Activated T-cell treated with anti-CD3 and anti-CD28 coated beads for 4 hours (primary cell): ENCODE data around the gene ENTREP3.

Experiments
- DNase-seq: peaks from one replicate; pipeline ENCODE4 v3.0.0-alpha.2; 2020

ENTREP3 gene

GRCh38 chr1:155277902-155278688 is 22.8 kb upstream of the ENTREP3 start:
- peak; percentile 71 for DNase-seq

- DNase-seq = peak; percentile 90
These were observed 22.0 kb upstream of the ENTREP3 start, which contains the start of gene HCN3 for GRCh38 chr1:155277070-155277901. TSS of gene HCN3 (plus strand) at chr1:155277463. CDS start at chr1:155277591, 128 bp downstream.

GRCh38 chr1:155273343-155274245 is 18.3 kb upstream of the ENTREP3 start, which contains the start of gene CLK2:
TSS of gene CLK2 (minus strand) at chr1:155273504. CDS start at chr1:155270977, 2,527 bp downstream.
- DNase-seq = peak; percentile 93

DNA sequence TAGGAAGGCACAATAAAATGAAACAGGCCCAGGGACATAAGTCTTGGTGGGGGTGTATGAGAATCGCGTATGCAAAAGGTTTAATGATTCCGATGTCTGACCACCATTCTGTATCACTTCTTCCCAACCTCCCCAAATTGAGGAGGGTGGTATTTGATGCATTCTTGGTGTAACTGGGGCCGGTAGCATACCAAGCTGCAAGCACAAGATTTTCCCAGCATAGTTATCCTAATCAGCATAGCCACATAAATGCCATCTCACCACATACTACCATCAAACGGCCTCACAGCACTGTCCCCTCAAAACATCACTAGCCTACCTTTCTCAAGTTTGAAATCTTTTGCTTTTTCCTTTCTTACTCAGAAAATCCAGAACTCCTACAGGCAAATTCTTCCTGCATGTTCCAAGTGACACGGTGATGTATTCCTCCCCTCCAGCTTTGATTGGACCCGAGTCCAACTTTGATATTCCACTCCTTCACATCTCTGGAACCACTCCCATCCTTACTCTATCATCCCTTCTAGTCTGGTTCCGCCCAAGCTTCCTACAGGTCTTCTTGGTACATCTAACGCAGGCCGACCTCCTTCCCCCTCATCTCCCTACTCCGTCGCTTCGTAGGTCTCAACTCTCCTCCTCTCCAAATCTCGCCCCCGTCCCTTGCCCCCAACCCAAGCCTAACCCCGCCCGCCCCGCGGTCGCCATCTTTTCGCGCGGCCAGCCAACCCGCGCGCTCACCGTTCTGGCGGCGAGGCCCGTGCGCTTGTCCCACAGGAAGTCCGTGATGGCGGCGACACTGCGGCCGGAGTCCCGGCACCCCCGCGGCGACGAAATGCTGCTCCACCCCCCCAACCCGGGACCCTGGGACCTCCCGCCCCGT is 17.4 kb upstream of the ENTREP3 start:
- peak; percentile 29 for DNase-seq

GRCh38 chr1:155269381-155269780 is 14.1 kb upstream of the ENTREP3 start:
- no peak for DNase-seq

GRCh38 chr1:155268630-155269029 is 13.3 kb upstream of the ENTREP3 start:
- DNase-seq = no peak

- no peak for DNase-seq
These were observed 12.1 kb upstream of the ENTREP3 start for GRCh38 chr1:155267373-155267772.

DNA sequence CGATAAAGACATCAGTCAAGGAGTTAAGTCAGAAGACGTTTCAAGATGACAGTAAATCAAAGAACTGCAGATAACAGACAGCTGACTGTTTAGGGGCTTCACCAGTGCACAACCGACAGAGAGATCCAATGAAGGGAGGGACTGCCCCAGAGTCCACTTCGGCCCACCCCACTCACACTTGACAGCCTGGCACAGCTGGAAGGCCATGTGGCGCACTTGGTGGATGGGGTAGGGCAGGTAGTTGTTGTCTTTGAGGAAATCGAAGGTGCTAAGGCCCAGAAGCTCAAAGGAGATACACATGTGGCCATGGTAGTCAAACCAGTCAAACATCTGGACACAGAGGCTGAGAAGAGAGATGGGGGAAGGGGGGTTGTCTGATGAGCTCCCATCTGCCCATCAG is 11.3 kb upstream of the ENTREP3 start:
- DNase-seq = no peak

- DNase-seq = no peak
These were observed 7.8 kb upstream of the ENTREP3 start for GRCh38 chr1:155263067-155263466.

DNA sequence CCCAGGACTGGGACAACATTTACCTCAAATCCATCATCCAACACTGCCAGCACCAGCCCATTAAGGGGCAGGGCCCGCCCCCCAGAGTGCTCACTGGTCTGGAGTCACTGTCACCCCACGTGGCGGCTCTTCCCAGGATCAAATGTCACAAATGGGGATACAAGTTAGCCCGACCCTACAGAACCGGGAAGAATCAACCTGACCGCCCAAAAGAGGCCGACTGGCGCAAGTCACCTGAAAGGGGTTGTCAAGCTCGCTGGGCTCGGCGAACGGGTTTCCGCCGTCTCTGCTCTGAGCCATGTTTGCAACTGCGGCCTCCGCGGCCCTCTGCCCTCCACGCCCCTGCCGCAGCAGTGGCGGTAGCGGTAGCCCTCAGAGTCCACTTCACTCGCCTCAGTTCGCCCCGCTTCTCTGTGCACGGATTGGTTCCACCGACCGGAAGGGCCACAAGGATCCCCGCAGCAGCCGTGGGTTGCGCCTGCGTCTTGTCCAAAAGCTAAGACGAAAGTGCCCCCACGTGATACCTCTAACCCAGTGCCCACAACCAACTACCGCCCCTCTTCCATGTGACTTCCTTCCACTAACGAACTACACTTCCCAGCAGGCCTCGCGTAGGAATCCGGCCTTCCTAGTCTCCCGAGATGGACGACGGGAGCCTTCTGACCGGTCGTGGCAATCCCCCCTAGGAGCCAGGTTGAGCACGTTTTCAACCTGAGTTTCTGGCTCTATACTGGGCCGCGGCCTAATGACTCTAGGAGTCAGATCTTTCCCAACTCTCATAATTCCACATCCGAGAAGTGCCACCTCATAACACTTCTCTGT is 6.8 kb upstream of the ENTREP3 start, which contains the start of gene SCAMP3:
SCAMP3 (minus strand) TSS at position 509 of the 822 bp plus-strand sequence; CDS start at position 300, 209 bp downstream.
- DNase-seq = peak; percentile 78

DNA sequence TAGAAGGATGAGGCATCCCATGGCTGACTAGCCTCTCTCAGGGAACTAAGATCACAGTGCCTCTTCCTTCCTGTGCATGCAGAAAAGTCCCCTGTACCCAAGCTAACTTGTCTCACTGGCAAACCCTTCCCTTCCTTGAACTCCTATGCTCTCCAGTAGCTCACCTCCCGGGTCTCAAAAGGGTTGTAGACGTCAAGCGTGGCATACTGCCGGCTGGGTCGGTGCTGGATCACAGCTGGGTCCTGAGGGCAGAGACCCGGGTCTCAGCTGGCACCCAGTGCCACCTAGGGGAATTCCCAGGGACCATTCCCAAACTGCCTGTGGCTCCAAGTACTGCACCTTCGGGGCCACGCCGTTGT is 6.2 kb upstream of the ENTREP3 start:
- no peak for DNase-seq

DNA sequence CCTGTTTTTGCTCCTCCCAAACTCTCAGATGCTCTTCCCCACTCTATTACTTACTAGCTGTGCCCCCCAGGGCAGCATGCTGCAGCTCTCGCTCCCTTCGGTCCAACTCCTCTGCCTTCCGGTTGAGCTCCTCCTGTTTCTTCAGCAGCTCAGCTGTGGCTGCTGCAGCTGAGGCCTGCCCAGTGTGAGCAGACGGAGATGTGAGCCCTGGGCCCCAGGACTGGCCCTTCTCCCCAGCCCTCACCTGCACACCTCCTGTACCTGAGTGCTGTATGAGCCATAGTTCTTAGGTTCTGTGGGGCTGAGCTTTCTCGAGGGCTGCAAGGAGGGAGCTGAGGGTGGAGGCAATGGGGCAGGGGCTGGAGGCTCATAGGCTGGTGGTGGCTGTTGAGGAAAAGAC is 5.0 kb upstream of the ENTREP3 start:
- DNase-seq = no peak

DNA sequence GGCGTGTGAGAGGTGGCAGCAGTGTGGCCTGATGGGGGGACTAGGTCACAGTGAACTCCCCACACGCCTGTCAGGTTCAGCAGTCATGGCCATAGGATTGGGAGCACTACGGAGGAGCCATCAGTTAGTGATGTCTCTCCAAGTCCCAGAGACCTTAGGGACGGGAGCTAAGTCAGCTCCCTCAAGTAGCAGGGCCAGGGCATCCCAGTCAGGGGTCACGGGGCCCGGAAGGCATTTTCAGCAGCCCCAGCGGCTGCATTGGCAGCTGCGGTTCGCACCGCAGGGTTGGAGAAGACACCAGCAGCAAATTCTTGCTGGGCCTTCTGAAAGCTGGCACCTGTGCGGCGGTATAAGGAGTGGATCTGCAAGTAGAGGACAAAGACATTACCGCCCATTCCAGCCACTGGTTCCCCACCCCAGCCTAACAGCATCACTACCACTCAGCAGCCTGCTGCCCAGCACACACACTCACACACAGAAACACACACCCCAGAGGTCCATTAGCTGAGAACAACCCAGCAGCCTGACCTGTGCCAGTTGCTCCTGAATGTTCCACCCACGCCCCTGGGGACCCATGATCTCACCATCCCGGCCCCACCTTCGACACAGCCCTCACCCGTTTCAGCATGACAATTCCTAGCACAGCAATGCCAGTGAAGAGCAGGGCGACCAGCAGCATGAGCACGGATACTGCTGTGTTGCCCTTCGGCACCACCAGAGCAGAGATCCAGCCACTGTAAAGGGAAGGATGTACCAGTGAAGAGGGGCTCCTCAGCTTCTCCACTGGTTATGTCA is 972 bp upstream of the ENTREP3 start:
- no peak for DNase-seq

DNA sequence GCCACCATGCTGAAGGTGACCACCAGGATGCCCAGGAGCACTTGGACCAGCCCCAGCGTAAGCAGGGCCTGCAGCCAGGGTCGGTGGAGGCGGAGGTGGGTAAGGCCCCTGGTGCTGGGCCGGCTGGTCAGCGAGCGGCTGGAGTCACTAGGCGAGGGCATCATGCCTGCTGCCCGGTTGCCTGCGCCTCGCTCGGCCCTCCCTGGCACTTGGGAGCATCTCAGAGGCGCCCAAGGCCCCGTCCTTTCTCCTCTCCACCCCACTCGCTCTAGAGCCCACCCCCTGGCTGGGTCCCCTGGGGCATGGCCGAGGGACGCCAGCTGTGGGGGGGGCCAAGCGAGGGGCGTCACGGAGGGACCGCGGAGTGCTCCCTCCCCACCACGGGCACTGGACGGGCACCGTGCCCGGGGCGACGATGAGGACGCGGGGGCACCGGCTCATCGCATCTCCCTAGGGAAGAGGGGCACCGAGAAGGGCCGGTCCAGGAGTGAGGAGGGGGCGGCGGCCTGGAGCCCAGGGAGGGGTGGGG is 505 bp downstream of the ENTREP3 start:
- DNase-seq = no peak

DNA sequence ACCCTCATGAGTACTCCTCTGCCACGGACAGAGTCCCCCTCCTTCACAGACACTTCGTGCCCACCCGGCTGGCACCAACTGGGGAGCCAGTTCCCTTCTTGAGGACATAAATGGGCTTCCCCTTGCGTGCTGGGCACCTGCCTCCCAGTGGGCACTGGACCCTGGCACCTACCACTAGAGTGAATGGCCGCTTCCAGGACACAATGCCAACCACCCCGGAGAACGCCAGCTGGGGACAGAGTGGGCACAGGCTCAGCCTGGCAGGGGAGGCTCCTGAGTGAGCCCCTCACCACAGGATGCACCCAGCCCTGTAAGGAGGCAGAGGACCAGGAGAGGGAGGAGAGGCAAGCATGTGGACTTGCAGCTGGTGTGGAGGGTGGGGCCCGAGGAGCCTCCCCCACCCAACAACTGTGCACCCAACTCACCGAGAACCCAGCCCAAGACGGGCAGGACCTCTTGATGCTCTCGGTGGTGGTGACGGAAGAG is 1.0 kb downstream of the ENTREP3 start:
- no peak for DNase-seq

DNA sequence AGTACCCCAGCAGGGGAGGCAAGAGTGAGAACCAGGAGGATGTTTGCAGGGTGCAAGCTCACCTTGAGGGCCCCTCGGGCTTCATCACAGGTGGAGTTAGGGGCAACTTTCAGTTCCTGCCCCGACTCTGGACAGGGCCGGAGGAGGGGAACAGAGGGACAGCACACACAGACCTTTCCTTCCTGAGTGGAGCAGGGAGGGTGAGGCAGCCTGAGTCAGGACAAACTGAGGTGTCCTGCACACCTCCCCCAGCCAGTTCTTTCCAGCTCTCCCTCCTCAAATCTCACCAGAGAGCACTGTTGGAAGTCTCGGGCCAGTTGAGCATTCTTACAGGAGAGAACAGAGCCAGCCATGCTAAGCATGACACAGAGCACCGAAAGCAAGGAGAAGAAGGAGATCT is 1.5 kb downstream of the ENTREP3 start:
- no peak for DNase-seq

DNA sequence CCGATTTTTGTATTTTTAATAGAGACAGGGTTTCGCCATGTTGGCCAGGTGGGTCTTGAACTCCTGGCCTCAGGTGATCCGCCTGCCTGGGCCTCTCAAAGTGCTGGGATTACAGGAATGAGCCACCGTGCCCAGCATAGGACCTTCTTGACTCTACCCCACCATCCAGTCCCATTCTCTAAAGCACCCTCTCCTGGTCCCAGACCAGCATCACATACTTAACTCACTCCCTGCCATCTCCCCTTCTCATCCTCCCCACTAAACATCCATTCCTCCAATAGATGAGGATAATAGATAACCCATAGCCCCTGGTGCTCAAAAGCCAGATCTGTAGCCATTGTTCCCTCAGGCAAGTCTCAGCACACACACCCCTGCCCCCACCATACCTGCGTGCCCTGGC is 2.1 kb downstream of the ENTREP3 start:
- no peak for DNase-seq

DNA sequence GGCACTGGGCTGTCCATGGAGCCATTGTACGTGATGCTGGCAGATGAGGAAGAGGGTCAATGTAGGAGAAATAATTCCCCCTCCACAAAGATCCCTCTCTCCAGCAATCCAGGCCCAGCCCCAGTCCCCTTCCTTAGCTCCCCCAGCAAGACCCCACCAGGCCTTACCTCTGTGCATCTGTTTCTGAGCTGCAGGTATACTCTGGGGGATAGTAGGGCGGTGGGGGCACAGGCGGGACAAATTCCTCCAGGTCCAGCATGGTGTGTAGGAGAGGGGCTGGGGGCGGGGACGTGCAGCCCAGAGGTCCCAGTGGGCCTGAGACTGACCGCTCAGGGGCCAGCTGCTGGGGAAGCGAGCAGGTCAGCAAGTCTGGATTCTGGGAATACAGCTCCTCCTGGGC is 3.7 kb downstream of the ENTREP3 start:
- DNase-seq = no peak

DNA sequence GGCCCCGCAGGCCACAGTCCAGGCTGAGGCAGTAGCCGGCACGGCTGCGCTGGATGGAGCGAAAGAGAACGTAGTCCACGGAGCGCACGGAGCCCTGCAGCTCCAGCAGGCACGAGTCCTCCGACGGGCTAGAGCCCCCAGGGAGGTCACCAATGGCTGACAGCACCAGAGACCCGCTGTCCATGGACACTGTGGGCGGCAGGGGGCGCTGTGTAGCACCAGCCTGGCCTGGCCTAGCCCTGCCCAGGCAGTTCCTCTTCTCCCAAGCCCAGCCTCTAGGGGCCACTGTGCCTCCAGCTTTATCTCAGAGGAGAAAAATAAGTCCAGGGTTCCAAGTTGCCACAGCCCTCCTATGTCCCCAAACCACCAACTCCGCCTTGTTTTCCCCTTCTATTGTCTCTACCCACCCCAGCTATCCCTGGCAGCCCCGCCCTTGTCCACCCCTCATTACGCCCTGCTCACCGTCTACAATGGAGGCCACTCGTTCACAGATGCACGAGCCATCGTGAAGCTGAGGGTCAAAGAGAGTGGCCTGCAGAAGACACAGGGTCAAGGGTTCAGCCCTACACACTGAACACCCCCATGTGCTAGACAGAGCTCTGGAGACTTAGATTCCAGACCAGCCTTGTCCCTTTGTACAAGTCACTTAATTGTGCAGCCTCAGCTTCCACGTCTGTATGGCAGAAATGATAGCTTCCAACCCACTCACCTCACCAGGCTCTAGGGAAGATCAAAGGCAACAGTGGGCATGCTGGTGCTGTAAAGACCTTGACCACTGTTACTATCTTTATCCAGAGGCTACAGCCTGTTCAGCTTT is 4.4 kb downstream of the ENTREP3 start:
- peak; percentile 94 for DNase-seq
